Inferior parietal cortex (tissue), 1 donor: Measurements from ENCODE around the gene TNIK.

Source experiments
- DNase-seq: peaks from one replicate; pipeline ENCODE4 v3.0.0-alpha.2; 2016; ENCODE audit errors: extremely low spot score

The TNIK gene

GRCh38 chr3:171165983-171166382 lies 294.2 kb downstream of the TNIK start:
- no peak for DNase-seq

DNA sequence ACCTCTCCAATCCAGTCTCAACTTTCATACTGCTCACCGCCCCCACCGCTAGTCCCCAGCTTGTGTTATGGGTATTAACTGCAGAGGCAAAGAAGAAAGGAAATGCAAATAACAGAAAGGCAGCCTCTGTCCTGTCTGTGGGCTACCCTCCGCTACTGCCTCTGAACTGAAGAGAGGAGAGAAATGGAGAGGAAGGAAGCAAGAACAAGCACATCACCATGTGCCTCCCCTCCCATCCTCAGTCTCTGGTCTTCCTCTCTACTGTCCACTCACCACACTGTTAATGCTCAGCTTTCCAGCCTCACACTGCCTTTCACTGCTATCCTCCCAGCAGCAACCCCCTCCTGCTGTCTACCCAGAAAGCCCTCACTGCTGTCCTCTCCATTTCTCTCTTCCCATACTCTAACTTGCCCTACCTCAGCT lies 294.7 kb downstream of the TNIK start:
- no peak for DNase-seq

DNA sequence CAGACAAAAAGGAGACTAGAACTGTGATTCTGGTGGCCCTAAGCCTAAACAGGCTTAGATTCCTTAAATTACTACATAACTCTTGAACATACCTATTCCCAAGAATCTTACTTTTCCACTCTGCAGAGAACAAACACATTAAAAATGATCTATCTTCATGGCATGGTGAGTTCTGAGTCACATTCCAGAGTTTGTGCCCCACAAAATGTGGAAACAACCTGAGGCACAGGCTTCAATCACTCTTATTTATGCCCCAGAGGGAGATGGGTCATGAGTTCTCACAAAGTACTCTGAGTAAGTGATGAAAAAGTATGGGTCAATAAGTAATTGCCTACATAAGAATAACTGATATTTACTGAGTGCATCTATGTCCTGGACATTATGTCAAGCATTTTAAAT lies 296.1 kb downstream of the TNIK start:
- DNase-seq, result no peak

GRCh38 chr3:171163101-171164066 lies 296.8 kb downstream of the TNIK start:
- DNase-seq, result no peak

DNA sequence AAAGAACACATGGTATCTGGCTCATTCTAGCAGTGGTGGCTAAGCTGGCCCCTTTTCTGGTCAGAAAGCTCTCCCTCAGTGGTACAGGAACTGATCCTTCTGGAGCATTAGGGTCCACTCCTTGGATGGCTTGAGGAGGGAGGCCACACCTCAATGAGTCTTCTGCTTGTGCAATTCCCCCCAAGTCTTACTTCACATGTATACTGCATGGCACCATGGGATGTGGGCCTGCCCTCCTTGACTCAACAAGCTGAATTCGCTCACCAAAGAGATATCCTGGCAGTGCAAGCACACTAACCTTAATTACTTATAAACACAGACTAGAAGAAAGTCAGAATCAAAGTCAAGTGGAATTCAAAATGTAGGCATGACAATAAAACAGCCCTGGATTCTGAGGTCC lies 299.9 kb downstream of the TNIK start:
- no peak for DNase-seq

GRCh38 chr3:171159822-171160157 lies 300.4 kb downstream of the TNIK start:
- no peak for DNase-seq

DNA sequence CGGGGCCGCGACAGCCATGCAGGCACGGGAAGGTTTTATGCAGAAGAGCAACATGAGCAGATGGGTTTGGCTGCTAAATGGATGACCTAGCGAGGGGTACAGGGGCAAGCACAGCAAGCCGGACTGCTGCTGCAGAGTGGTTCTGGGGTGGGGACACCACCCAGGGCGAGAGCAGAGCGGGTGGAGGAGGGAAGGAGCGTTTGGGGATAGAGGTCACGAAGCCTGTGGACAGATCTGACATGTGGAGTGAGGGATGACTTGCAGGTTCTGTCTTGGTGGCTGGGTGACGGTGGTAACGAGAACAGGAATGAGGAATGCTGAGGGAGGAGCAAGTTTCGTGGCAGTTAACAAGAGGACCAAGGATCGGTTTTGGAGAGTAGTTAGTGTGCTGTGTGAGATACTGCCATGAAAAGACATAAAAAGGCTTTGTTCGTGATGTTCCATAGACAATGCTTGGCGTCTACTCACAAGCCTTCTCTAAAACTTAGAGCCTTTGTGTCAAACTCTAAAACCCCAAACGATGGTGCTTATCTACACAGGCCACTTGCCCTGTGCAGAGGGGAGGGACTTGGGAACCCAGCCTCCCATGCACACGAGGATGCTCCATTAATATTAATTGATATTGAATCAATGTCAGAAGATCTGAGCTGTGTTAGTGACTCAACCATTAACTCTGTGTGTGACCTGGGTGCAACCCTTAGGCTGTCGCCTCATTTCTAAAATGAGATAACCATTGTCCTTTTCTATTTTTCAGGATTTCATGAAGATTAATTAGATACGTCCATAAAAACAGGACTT lies 301.0 kb downstream of the TNIK start:
- peak; percentile 74 for DNase-seq

GRCh38 chr3:171157980-171158379 lies 302.2 kb downstream of the TNIK start:
- DNase-seq, result no peak

- DNase-seq, result no peak
These were observed 302.9 kb downstream of the TNIK start for GRCh38 chr3:171157286-171157685.

DNA sequence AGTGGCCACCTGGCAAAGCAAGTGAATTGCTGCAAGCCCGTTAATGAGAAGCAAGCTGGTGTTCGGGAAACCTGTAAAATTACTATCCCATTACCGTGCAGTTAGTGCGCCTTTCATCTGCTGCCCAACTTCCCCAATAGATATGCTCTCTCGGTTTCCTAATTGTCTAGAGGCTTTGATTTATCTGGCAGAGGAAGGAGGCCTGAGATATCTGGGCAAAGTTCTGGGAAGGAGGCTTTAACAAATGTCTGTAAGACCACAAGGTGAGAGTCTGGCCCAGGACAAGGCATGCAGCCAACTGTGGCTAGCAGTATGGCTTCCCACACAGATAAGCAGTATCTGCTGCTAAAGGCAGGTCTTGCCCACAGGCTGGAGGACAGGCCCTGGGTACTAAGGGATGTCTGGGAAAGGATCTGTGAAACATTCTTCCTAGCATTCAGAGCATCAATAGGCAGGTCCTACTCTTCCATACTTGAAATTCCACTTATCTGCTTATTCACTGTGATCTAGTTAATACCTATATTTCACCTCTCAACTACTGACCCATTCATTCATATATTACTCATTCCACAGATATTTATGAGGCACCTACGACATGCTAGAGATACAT lies 303.7 kb downstream of the TNIK start:
- DNase-seq, result no peak

GRCh38 chr3:171155122-171155700 lies 305.0 kb downstream of the TNIK start:
- no peak for DNase-seq

DNA sequence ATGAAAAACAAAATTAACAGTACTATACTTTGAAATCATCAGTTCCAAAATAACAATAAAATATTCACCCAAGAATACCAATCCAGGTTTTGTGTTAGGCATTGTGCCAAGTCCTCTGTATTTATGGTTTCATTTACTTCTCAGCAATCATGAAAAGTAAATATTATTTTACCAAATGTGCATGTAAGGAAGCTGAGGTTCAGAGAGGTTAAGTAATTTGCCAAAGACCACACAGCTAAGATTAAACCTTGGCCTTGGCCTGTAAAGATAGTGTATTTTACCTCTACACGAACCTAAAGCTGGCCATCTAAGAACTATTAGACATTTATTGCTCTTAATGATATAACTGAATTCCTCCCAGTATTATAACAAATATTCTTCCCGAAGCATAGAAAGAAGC lies 309.3 kb downstream of the TNIK start:
- no peak for DNase-seq

DNA sequence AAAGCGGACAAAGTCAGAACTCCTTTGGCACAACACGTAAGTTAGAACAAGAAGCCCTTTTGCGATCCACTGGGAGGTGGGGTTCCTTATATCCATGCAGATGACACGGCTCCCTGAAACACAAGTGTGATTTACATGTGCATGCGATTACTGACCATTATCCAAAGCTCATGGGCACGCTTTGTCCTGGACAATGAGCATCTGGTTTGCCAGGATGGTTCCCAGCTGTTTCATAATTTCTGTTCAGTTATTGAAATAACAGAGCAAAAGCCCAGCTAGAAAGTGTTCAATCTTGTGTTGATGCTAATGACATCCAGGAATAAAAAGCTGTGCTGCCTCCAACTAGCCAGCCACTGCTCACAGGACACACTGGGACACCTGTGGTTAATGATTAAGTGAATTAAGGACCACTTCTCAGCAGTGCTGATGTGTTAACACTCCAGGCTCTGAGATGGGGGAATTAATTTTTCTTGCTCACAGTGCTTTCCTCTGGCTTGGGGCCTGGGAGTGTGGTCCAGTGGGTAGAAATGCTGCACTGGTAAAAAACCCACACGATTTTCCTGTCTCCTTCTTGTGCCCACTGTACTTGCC lies 310.6 kb downstream of the TNIK start:
- DNase-seq, result no peak

DNA sequence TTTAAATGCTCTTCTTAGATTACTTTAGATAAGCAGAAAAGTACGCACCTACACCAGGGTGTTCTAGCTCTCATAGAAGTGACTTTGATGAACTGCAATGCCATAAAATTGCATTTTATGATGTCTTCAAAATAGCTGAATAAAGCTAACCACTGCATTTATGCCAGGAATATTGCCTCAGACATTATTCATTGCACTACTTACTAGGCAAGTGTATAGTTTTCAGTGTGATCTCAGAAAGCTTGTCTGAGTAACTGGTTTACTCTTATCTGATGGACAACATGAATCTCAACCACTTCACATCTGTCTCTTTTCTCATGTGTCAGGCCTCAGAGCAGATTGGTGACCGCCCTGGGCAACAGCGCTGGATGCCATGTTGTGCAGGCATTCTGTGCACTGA lies 314.4 kb downstream of the TNIK start:
- no peak for DNase-seq

- DNase-seq, result no peak
These were observed 317.2 kb downstream of the TNIK start for GRCh38 chr3:171142985-171143384.

DNA sequence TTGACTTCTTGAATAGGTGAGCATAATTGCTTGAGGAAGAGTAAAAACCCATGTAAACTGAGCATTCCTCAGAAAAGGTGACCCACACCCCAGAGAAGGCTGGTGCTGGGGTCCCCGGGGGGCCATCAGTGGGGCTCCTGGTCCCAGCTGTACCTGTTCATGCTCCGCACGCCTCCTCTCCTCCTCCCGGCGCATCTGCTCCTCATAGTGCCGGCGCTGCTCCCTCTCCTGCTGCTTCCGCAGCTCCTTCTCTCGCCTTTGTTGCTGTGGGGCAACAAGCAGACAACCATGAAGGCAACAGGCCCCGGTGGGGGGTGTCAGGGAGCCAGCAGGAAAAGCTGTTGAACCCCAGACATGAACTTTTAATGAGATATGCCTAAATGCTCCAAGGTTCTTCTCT lies 320.0 kb downstream of the TNIK start:
- no peak for DNase-seq

- no peak for DNase-seq
These were observed 322.2 kb downstream of the TNIK start for GRCh38 chr3:171138027-171138426.

- DNase-seq, result no peak
These were observed 324.7 kb downstream of the TNIK start for GRCh38 chr3:171135549-171135948.

DNA sequence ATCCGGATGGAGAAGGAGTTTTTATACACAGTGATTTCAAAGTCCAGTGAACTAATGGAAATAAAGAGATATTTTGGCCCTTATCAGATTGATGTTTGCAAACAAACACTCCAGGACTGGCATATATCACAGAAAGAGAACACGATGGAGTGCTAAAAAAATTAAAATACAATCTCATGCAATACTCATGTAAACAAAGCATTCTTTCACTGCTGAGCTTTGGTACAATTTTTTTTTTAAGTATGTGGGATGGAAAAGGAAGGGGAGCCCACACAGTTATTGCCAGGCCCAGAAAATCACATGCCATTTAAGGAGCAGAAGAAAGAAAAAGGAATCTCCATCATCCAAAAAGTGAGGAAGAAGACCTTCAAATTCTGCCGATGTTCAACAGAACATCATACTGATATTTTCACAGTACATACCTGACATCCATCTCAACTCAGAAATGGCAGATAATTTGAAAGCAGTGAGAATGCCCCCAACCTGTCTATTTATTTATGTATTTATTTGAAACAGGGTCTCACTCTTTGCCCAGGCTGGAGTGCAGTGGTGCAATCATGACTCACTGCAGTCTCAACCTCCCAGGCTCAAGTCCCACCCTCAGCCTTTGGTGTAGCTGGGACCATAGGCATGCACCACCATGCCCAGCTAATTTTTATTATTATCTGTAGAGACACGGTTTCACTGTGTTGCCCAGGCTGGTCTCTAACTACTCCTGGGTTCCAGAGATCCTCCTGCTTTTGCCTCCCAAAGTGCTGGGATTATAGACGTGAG lies 326.2 kb downstream of the TNIK start:
- DNase-seq, result no peak

DNA sequence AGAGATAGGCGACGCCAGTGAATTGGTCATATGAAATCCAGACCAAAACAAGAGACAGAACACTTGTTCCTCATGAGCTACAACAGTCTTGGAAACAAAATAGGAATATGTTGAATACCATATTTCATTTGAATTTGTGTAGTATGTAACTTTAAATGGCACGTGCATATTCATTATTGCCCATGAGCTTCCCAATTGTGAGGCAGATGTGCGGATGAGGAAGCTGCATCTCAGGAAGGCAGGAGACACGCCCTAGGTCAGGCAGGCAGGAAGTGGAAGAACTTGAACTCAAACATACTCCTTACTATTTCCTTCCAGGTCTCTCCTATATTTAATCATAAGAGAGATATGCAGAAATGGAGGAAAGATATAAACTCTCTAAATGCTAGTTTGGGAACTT lies 326.9 kb downstream of the TNIK start:
- DNase-seq, result no peak

- DNase-seq, result no peak
These were observed 327.3 kb downstream of the TNIK start for GRCh38 chr3:171132873-171133272.
